Left colon (tissue), 2 donors: Measurements from ENCODE around the gene CRCP. TPM values are rescaled to one million over a fixed set of nuclear protein-coding genes. Genes with fewer than 3 reads are reported as not detected.
"Not testable (repeated sequence)": the region's sequence is repeated elsewhere in the genome, so short reads cannot be mapped to it uniquely, and the experiment has no call there.

Experiments used
- ATAC-seq: fragments of 200-7000 bp; cut with Tn5 transposase; one replicate; pipeline ENCODE4 v1.9.1; 2020; ENCODE audit warnings: mild to moderate bottlenecking, moderate library complexity
- DNase-seq, 2 donors: peaks; one replicate each; pipeline ENCODE4 v3.0.0-alpha.2; 2020
- intact Hi-C, 2 donors: fragments of 100-400 bp; cut with DNase I in 1 of 2; cut with micrococcal nuclease in 1 of 2; formaldehyde crosslinking; loops; one replicate each; pipeline versions ENCODE4 v1.11.2 to v1.14.0; 2022; cut with DNase I, micrococcal nuclease
- total RNA-seq, 2 donors: library from RNA; stranded (reverse); fragmentation: NEBNext Ultra II Directional; extraction: Animal tissue kit (Norgen Biotek cat#: 25700); gene quantifications; one replicate each; pipeline ENCODE4 v1.2.1, GENCODE V29; 2021
- donor health status: DM: no; HTN: no; CAD: no.
- donor health status: DM: yes; HTN: yes; CAD: no.

Gene CRCP
- total RNA-seq, 2 donors from 2014 or later: 37.1 to 43.6 TPM

DNA sequence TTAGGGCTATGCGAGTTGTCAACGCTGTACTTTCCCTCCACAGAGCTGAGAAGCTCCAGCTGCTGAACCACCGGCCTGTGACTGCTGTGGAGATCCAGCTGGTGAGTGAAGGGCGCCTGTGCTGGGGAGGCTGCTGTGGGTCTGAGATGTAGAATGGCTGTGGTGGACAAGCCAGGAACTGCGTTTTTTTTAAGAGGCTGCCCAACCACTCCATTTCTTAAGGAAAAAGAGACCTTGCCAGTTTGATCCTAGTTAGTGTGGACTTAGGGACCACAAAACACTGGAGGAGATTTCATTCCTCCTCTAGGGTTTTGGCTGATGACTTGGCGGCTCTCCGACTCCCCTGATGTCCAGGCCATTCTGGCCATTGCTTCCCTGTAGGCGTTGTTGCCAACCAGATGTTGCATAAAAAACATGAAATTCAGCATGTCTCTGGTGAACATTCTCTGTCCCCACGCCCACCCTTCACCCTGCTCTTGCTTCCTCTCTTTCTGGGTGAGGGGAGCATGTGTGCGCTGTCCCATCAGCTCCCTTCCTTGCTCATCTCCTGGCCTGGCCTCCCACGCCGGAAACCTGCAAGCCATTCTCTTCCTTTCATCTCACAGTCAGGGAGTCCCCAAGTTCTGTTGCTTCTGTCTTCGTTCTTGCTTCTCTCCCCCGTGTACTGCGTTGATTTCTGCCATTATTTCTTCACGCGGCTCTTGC, 30.9 kb downstream of the CRCP start:
- ATAC-seq (peak; percentile 19), DNase-seq (peak; percentile 20 to 44)
- intact Hi-C loops: no loop called here

DNA sequence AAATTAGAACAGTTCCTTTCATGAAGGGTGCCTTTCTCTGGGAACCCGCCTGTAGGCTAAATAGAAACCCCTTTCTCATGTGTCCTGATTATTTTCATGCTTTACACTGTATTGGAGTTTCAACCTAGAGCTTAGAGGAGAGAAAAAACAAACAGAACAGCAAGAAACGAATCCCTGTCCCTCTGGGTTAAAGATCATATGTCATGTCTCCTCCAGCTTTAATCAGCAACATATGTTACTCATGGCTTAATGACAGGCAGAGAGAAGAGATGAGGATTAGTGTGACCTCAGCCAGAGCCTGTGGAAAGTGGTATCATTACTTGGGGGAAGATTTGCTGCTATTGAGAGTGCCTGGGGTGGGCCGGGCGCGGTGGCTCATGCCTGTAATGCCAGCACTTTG, 32.1 kb downstream of the CRCP start:
- ATAC-seq (no peak), DNase-seq (no peak)
- intact Hi-C loops: no loop called here

DNA sequence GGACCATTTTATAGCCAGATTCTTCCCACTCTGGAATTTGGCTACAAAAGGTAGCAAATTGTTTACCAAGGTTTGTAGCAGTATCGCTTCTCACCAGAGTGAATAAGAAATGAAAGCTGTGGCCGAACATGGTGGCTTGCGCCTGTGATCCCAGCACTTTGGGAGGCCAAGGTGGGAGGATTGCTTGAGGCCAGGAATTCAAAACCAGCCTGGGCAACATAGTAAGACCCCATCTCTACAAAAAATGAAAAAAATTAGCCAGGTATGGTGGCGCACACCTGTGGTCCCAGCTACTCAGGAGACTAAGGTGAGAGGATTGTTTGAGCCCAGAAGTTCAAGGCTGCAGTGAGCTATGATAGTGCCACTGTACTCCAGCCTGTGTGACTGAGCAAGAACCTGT, 33.0 kb downstream of the CRCP start:
- ATAC-seq, intact Hi-C loops, DNase-seq: not testable (repeated sequence)

GRCh38 chr7:66150471-66150870, 35.8 kb downstream of the CRCP start:
- intact Hi-C loops: no loop called here
- peak; percentile 73 for ATAC-seq
- peak; percentile 28 to 45 for DNase-seq

DNA sequence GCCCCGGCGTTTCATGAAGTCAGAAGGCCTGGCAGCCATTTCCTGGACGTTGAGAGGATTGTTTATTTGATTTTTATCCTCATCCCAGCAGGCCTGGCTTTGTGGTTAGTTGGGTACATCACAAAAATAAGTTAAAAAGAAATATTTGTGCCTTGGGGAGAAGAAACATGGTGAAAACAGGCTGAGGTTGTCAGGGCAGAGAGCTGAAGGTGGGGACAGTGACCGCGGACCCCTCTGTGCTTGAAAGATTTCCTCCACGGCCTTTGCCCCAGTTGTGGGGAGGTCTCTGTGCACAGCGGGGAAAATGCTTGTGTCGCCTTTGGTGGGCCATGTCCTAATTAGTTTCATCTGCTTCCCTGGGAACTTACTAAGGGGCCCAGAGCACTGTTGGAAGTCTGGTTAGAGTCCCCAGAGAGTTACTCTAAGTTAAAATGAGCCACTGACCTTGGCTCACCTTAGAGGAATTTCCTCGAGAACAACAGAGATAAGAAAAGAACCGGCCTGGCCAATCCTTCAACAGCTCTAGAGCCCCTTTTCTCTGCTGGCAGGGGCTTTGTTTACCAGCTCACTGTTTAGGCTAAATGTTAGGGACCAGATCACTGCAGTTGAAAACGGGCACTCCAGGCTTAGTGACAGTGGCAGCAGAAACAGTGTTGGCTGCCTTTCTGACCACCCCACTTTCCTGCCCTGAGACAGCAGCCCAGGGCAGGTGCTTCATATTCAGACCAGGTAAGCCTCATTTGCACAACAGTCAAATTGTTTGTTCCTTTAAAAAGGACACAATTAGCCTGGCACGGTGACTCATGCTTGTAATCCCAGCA, 37.9 kb downstream of the CRCP start:
- ATAC-seq (no peak), DNase-seq (no peak)
- intact Hi-C loops: no loop called here

- intact Hi-C loops: no loop called here
- ATAC-seq (no peak), DNase-seq (no peak)
Measured at GRCh38 chr7:66153691-66154090, 39.0 kb downstream of the CRCP start.

- intact Hi-C loops, DNase-seq, ATAC-seq: not testable (repeated sequence)
Measured at GRCh38 chr7:66156035-66156434, 41.4 kb downstream of the CRCP start.

DNA sequence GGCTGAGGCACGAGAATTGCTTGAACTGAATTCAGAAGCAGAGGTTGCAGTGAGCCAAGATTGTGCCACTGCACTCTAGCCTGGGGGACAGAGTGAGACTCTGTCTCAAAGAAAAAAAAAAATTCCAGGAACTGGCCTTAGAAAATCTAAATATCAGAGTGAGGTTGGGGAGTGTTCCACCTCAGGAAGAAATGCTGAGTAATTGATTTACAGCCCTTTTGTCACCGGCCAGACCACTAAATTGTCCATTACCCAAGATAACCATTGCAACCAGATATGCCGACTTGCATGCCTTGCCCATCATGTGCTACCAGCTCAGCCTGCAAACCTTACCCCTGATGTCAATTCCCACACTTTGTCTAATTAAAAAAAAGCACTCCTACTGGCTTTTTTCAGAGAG, 42.4 kb downstream of the CRCP start:
- ATAC-seq: no peak
- intact Hi-C loops: no loop called here
- DNase-seq: no peak

DNA sequence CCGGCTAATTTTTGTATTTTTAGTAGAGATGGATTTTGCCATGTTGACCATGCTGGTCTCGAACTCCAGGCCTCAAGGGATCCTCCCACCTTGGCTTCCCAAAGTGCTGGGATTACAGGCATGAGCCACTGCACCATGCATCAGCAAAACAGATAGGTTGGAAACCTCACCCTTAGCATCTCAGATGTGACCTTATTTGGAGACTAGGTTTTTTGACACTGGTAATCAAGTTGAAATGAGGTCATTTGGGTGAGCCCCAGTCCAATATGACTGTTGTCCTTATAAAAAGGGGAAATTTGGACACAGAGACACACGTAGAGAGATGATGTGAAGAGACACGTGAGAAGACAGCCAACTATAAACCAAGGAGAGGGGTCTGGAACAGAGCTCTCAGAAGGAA, 48.0 kb downstream of the CRCP start:
- DNase-seq (no peak), ATAC-seq (no peak)
- intact Hi-C loops: no loop called here

- DNase-seq (no peak), ATAC-seq (no peak)
- intact Hi-C loops: no loop called here
Measured at GRCh38 chr7:66163186-66163610, 48.6 kb downstream of the CRCP start.

GRCh38 chr7:66164356-66164755, 49.7 kb downstream of the CRCP start:
- ATAC-seq (no peak), DNase-seq (no peak)
- intact Hi-C loops: no loop called here

DNA sequence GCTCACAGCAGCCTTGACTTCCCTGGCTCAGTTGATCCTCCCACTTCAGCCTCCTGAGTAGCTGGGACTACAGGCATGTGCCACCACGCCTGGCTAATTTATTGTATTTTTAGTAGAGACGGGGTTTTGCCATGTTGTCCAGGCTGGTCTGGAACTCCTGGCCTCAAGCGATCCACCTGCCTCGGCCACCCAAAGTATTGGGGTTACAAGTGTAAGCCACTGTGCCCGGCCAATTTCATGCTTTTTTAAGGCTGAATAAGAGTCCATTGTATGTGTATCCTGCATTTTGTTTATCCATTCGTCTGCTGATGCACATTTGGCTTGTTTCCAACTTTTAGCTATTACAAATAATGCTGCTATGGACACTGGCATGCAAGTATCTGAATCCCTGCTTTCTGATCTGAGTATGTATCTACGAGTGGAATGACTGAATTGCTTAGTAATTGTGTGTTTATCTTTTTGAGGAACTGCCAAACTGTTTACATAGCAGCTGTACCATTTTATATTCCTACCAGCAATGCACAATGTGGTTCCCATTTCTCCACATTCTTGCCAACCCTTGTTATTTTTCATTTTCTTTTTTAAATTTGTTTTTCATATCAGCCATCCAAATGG, 53.2 kb downstream of the CRCP start:
- ATAC-seq (no peak), DNase-seq (no peak)
- intact Hi-C loops: no loop called here

GRCh38 chr7:66169616-66170015, 55.0 kb downstream of the CRCP start:
- intact Hi-C loops: no loop called here
- DNase-seq (no peak), ATAC-seq (no peak)

DNA sequence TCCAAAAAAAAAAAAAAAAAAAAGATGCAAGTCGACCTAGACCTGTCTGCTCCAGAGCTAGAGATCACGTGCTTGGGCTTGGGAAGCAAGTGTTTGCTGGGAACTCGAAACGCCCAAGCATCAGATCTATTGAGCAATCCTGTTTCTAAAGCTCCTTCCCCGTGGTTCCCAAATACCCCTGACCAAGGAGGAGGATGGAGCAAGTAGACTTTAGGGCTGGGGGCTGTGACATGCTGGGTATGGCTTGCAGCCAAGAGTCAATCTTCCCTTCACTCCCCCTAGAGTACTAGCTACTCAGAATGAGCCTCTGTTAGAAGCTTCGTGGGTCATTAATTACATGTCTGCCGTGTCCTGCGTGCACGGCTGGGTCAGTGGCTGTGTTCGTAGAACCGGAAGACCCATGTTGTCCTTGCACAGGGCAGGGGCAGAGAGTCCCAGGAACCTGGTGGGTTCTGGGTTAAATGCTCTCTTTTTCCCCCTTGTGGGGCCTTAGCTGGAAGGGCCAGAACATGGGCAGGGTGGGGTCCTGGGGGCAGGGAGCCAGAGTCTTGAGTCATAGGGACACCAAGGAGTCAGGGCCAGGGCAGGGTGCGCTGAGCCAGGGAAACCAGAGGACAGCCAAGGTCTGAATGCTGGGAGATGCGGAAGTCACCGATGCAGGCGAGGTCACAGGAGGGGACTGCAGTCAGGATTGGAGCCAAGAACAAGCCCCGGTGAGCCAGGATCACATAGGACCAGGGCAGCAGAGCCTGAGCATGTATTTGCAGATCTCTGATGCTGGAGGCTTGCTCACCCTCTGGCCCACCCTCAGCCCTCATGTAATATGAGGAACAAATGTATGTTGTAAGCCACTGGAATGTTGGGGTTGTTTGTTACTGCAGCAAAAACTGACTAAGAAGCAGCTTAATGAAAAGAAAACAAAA, 55.9 kb downstream of the CRCP start:
- ATAC-seq (no peak), DNase-seq (peak in 1 of 2 donors; percentile 9)
- intact Hi-C loops: no loop called here

DNA sequence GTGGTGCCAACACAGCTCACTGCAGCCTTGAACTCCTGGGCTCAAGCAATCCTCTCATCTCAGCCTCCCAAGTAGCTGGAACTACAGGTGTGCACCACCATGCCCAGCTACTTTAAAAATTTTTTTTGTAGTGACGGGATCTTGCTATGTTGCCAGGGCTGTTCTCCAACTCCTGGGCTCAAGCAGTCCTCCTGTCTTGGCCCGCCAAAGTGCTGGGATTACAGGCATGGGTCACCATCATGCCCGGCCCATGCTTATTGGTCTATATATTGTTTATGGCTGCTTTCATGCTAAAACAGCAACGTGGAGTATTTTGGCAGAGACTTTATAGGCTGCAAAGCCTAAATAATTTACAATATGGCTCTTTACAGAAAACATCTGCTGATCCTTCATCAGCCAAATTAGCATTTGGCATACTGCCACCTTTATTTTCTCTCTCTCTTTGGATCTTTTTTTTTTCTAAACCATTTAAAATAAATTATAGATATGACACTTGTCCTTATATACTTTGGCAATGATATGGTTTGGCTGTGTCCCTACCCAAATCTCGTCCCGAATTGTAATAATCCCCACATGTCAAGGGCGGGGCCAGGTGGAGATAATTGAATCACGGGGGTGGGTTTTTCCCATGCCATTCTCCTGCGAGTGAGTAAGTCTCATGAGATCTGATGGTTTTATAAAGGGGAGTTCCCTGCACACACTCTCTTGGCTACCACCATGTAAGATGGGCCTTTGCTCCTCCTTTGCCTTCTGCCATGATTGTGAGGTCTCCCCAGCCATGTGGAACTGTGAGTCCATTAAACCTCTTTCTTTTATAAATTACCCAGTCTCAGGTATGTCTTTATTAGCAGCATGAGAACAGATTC, 58.1 kb downstream of the CRCP start:
- DNase-seq, ATAC-seq, intact Hi-C loops: not testable (repeated sequence)

GRCh38 chr7:66173856-66174255, 59.2 kb downstream of the CRCP start:
- ATAC-seq (no peak), DNase-seq (no peak)
- intact Hi-C loops: no loop called here

DNA sequence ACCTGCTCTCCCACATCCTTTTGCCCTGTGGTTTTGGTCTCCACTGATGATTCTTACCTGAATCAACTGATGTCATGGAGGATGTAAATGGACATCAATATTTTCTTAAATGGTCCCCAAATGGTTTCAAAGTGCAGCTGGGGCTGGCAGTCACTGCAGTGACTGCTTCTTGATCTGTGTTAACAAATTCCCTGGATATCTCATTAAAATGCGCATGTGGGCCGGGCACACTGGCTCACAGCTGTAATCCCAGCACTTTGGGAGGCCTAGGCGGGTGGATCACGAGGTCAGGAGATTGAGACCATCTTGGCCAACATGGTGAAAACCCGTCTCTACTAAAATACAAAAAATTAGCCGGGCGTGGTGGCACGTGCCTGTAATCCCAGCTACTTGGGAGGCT, 60.4 kb downstream of the CRCP start:
- ATAC-seq, DNase-seq, intact Hi-C loops: not testable (repeated sequence)

GRCh38 chr7:66176914-66177313, 62.3 kb downstream of the CRCP start:
- intact Hi-C loops: no loop called here
- no peak for DNase-seq
- no peak for ATAC-seq
